Measurements from ENCODE around the gene ZNF524. TPM values are rescaled to one million over a fixed set of nuclear protein-coding genes. Genes with fewer than 3 reads are reported as not detected.

Gene ZNF524
- total RNA-seq, 2 experiments from 2014 or later = 25.2 to 26.6 TPM

GRCh38 chr19:55636723-55637122 is 36.6 kb downstream of the ZNF524 start:
- ATAC-seq (ENCODE audit: low read depth) (no peak), DNase-seq (no peak)
- Mint-ChIP-seq H3K36me3 (peaks cover 21% of the 10 kb centered on the region), H3K4me3 (peak overlapping the region; percentile 100), H3K4me1 (peaks cover 44% of the 10 kb centered on the region), H3K27me3 (no peaks in the 10 kb centered on the region), H3K27ac (peak overlapping the region; percentile 100), H3K9me3 (no peaks in the 10 kb centered on the region)
- POLR2A ChIA-PET = interaction anchor here (0.9 to 3.8 kb wide), 4 partner anchors 11 to 38 kb away, joined by 3 to 13 read pairs (median 4); partner anchors contain the start of genes FIZ1, U2AF2 and ZNF784

- peaks cover 41% of the 10 kb centered on the region for H3K4me1 Mint-ChIP-seq
- ATAC-seq (ENCODE audit: low read depth) = no peak
- no peaks in the 10 kb centered on the region for H3K27me3 Mint-ChIP-seq
- no peak overlapping the region for H3K4me3 Mint-ChIP-seq
- POLR2A ChIA-PET = interaction anchor here (0.7 to 3.8 kb wide), 5 partner anchors 10 to 1272 kb away, joined by 3 to 13 read pairs (median 3); partner anchors contain the start of genes LAIR1, U2AF2 and ZNF784
- H3K9me3 Mint-ChIP-seq = no peaks in the 10 kb centered on the region
- H3K27ac Mint-ChIP-seq = no peak overlapping the region
- no peak for DNase-seq
- H3K36me3 Mint-ChIP-seq = peaks cover 21% of the 10 kb centered on the region
These were observed 37.4 kb downstream of the ZNF524 start for GRCh38 chr19:55637534-55637933.

DNA sequence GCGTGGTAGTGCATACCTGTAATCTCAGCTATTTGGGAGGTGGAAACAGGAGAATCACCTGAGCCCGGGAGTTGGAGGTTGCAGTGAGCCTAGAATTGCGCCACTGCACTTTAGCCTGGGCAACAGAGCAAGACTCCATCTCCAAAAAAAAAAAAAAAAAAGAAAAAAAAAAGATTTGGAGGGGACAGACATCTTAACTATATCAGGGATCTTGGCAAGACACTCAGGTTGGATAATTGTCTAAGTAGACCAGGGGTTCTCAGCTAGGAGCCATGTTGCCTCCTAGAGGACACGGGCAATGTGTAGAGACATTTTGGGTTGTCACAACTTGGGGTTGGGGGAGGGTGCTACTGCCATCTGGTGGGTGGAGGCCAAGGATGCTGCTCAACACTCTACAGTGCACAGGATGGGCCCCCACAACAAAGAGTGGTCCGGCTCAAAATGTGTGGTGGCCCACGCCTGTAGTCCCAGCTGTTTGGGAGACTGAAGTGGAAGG is 38.8 kb downstream of the ZNF524 start:
- ATAC-seq (ENCODE audit: low read depth) (peak; percentile 9), DNase-seq (peak; percentile 64)
- H3K4me3 Mint-ChIP-seq = peak overlapping the region; percentile 55
- peaks cover 22% of the 10 kb centered on the region for H3K36me3 Mint-ChIP-seq
- H3K27me3 Mint-ChIP-seq = no peaks in the 10 kb centered on the region
- H3K9me3 Mint-ChIP-seq = no peaks in the 10 kb centered on the region
- H3K4me1 Mint-ChIP-seq = peaks cover 48% of the 10 kb centered on the region
- POLR2A ChIA-PET = interaction anchor here (0.7 to 1.8 kb wide), 6 partner anchors 16 to 1481 kb away, joined by 3 to 6 read pairs (median 4); partner anchors contain the start of genes U2AF2 and ZNF865
- peak overlapping the region; percentile 83 for H3K27ac Mint-ChIP-seq

DNA sequence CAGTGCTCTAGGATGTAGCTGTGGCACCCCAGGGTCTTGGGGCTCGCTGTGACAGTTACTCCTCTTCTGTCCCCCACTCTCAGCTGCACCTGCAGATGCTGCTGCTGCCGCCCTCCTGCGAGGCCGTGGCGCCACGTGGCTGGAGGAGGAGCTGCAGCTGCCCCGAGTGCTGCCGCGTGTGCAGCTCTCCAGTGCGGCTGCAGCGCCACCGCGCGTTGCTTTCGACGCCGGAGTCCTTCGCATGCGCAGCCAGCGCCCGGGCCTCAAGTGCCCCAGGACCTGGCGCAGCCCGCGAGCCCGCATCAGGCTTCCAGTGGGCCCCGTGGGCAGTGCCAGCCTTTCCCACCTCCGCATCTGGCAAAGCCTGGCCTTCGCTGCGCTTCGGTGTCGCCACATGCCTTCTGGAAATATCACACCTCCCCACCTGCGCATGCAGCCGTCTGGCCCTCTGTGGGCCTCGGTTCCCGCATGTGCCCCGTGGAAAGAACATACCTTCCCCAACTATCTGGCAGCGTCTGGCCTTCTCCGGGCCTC is 40.0 kb downstream of the ZNF524 start:
- POLR2A ChIA-PET = interaction anchor here (1.8 kb wide), 1 partner anchor 14 kb away, joined by 4 read pairs; the partner anchor contains the start of gene U2AF2
- Mint-ChIP-seq H3K27ac (peak overlapping the region; percentile 83), H3K4me3 (peak overlapping the region; percentile 71), H3K27me3 (no peaks in the 10 kb centered on the region), H3K36me3 (peaks cover 17% of the 10 kb centered on the region), H3K9me3 (no peaks in the 10 kb centered on the region), H3K4me1 (peaks cover 48% of the 10 kb centered on the region)
- DNase-seq (peak; percentile 77), ATAC-seq (ENCODE audit: low read depth) (peak; percentile 21)

DNA sequence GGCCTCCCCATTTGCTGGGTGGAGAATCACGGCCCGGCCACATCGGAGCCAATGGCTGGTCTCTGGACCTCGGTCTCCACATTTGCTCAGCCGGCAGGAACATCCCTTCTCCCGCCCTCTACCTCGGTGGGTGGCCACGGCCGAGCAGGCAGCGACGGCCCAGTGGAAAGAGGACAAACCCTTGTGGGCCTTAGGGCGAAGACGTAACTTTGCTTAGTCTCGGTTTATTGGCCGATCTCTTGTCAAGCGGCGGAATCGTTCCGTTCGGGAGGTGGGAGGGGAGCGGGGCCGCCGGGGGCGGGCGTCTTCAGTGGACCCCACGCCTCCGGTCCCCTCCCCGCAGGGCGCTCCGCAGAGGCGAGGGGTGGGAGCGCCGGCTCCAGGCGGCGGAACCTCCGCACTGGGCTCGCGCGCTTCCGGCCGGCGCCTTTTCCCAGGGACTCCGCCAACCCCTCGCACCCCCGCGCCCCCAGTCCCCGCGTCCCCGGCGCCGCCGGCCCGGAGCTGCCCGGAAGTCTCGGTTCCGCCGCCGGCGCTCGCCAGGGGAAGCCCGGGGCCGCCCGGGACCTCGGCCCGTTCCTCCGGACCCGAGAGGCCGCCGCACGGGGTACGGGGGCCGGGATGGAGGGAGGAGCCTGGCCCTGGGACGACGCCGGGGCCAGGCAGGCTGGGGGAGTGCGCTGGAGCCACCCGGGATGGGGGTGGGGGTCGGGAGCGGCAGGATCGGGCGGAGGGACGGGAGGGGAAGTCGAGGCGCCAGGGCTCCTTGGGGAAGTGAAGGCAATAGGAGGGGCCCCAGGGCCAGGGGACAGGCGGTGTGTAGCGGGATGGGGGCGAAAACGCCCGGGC is 40.7 kb downstream of the ZNF524 start, which contains the start of gene ZNF580:
Gene ZNF580 (plus strand): TSS at position 426 of the 849 bp plus-strand sequence. CDS start 1,507 bp downstream, outside the sequence.
- H3K36me3 Mint-ChIP-seq = peaks cover 19% of the 10 kb centered on the region
- peak within 1 kb of the TSS; percentile 97 for H3K4me3 Mint-ChIP-seq
- no peaks in the 10 kb centered on the region for H3K9me3 Mint-ChIP-seq
- DNase-seq (peak; percentile 80), ATAC-seq (ENCODE audit: low read depth) (peak; percentile 35)
- peaks cover 43% of the 10 kb centered on the region for H3K4me1 Mint-ChIP-seq
- peak within 1 kb of the TSS; percentile 97 for H3K27ac Mint-ChIP-seq
- POLR2A ChIA-PET = no interaction called here
- H3K27me3 Mint-ChIP-seq = no peaks in the 10 kb centered on the region

GRCh38 chr19:55641426-55642152 is 41.5 kb downstream of the ZNF524 start:
- H3K27me3 Mint-ChIP-seq = no peaks in the 10 kb centered on the region
- H3K4me1 Mint-ChIP-seq = peaks cover 35% of the 10 kb centered on the region
- H3K27ac Mint-ChIP-seq = peak overlapping the region; percentile 97
- peak overlapping the region; percentile 97 for H3K4me3 Mint-ChIP-seq
- H3K36me3 Mint-ChIP-seq = peaks cover 13% of the 10 kb centered on the region
- POLR2A ChIA-PET = interaction anchor here (1.0 to 2.5 kb wide), 4 partner anchors 9 to 42 kb away, joined by 4 to 20 read pairs (median 8); partner anchors contain the start of genes FIZ1, U2AF2 and ZNF524
- no peaks in the 10 kb centered on the region for H3K9me3 Mint-ChIP-seq
- DNase-seq (no peak), ATAC-seq (ENCODE audit: low read depth) (no peak)

GRCh38 chr19:55642153-55643002 is 42.3 kb downstream of the ZNF524 start:
- peak; percentile 56 for DNase-seq
- no peaks in the 10 kb centered on the region for H3K9me3 Mint-ChIP-seq
- H3K36me3 Mint-ChIP-seq = peaks cover 13% of the 10 kb centered on the region
- H3K4me1 Mint-ChIP-seq = peaks cover 38% of the 10 kb centered on the region
- peak; percentile 13 for ATAC-seq (ENCODE audit: low read depth)
- POLR2A ChIA-PET = interaction anchor here (0.8 to 2.5 kb wide), 7 partner anchors 8 to 258 kb away, joined by 4 to 20 read pairs (median 7); partner anchors contain the start of genes FIZ1, TMEM238, U2AF2 and ZNF524
- H3K27ac Mint-ChIP-seq = peak overlapping the region; percentile 99
- H3K27me3 Mint-ChIP-seq = no peaks in the 10 kb centered on the region
- peak overlapping the region; percentile 97 for H3K4me3 Mint-ChIP-seq

GRCh38 chr19:55643003-55643886 is 43.2 kb downstream of the ZNF524 start, which contains the start of gene ZNF581:
TSS of gene ZNF581 (plus strand) at chr19:55643649. CDS start at chr19:55644572, 923 bp downstream.
- H3K36me3 Mint-ChIP-seq = peaks cover 8% of the 10 kb centered on the region

GRCh38 chr19:55643887-55644176 is 43.7 kb downstream of the ZNF524 start:
- no peak for ATAC-seq (ENCODE audit: low read depth)
- POLR2A ChIA-PET = interaction anchor here (2.5 kb wide), 1 partner anchor 10 kb away, joined by 20 read pairs; the partner anchor contains the start of gene U2AF2
- H3K9me3 Mint-ChIP-seq = no peaks in the 10 kb centered on the region
- H3K4me3 Mint-ChIP-seq = peak overlapping the region; percentile 97
- peaks cover 8% of the 10 kb centered on the region for H3K36me3 Mint-ChIP-seq
- no peak for DNase-seq
- peak overlapping the region; percentile 99 for H3K27ac Mint-ChIP-seq
- H3K27me3 Mint-ChIP-seq = no peaks in the 10 kb centered on the region
- H3K4me1 Mint-ChIP-seq = peaks cover 30% of the 10 kb centered on the region

More at GRCh38 chr19:55643003-55643886, 43.2 kb downstream of the ZNF524 start, which contains the start of gene ZNF581:
- POLR2A ChIA-PET = interaction anchor here (0.8 to 2.5 kb wide), 6 partner anchors 9 to 259 kb away, joined by 4 to 20 read pairs (median 8); partner anchors contain the start of genes FIZ1, TMEM238, U2AF2 and ZNF524
- Mint-ChIP-seq H3K9me3 (no peaks in the 10 kb centered on the region), H3K27ac (peak within 1 kb of the TSS; percentile 99), H3K4me1 (peaks cover 32% of the 10 kb centered on the region), H3K4me3 (peak within 1 kb of the TSS; percentile 97), H3K27me3 (no peaks in the 10 kb centered on the region)
- peak; percentile 86 for DNase-seq
- peak; percentile 46 for ATAC-seq (ENCODE audit: low read depth)

DNA sequence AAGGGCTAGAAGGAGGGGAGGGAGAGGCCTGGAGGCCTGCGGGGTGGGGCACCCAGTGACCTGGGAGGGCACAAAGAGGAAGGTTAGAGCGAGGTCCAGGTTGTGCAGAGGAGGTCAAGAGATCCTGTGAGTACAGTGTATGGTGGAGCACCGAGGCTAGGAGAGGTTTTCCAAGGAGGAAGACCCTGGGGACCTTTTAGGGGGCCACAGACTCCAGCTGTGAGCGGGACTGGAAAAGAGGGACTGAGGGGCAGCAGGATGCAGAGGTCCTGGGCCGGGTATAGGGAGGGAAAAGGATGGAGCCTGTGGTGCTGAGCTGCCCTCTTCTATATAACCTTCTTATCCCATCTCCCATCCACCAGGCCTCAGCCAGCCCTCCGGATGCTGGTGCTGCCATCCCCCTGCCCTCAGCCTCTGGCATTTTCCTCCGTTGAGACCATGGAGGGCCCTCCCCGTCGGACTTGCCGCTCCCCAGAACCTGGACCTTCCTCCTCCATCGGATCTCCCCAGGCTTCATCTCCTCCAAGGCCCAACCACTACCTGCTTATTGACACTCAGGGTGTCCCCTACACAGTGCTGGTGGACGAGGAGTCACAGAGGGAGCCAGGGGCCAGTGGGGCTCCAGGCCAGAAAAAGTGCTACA is 44.2 kb downstream of the ZNF524 start:
- DNase-seq = no peak
- Mint-ChIP-seq H3K27me3 (no peaks in the 10 kb centered on the region), H3K4me3 (peak overlapping the region; percentile 97), H3K4me1 (peaks cover 27% of the 10 kb centered on the region), H3K36me3 (peaks cover 5% of the 10 kb centered on the region), H3K27ac (peak overlapping the region; percentile 99), H3K9me3 (no peaks in the 10 kb centered on the region)
- ATAC-seq (ENCODE audit: low read depth) = no peak
- POLR2A ChIA-PET = interaction anchor here (2.5 kb wide), 1 partner anchor 10 kb away, joined by 20 read pairs; the partner anchor contains the start of gene U2AF2

All from activated naive CD8-positive, alpha-beta T cell treated with anti-CD3 and anti-CD28 coated beads, Interleukin-2, amount 10 ng/mL, durations not matched to agents 7 days and 5 days (primary cell).